ENCODE data around the gene GAN. TPM values are rescaled to one million over a fixed set of nuclear protein-coding genes. Genes with fewer than 3 reads are reported as not detected.

The GAN gene
- total and polyA plus RNA-seq, 9 donors = 1.1 to 11.5 (median 9.0) TPM

- H3K36me3 ChIP-seq = no peaks in the 10 kb centered on the region
- H3K27ac ChIP-seq = no peak overlapping the region
- TF ChIP-seq POLR2A (IDR thresholded peaks at IDR 0.05) = no peak
- TF ChIP-seq, protein P1, sequence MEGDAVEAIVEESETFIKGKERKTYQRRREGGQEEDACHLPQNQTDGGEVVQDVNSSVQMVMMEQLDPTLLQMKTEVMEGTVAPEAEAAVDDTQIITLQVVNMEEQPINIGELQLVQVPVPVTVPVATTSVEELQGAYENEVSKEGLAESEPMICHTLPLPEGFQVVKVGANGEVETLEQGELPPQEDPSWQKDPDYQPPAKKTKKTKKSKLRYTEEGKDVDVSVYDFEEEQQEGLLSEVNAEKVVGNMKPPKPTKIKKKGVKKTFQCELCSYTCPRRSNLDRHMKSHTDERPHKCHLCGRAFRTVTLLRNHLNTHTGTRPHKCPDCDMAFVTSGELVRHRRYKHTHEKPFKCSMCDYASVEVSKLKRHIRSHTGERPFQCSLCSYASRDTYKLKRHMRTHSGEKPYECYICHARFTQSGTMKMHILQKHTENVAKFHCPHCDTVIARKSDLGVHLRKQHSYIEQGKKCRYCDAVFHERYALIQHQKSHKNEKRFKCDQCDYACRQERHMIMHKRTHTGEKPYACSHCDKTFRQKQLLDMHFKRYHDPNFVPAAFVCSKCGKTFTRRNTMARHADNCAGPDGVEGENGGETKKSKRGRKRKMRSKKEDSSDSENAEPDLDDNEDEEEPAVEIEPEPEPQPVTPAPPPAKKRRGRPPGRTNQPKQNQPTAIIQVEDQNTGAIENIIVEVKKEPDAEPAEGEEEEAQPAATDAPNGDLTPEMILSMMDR (IDR thresholded peaks at IDR 0.05) = no peak
- no peak for TF ChIP-seq EP300 (IDR thresholded peaks at IDR 0.05)
- 90 to 95% (median 92%) methylated on average over 9 of the region's 9 CpGs for WGBS, 3 donors
- intact Hi-C loops (cut with DNase I) = no loop called here
- no peak for DNase-seq
- H3K4me3 ChIP-seq = no peak overlapping the region
- no peaks in the 10 kb centered on the region for H3K9me3 ChIP-seq
- no peaks in the 10 kb centered on the region for H3K27me3 ChIP-seq
- H3K4me1 ChIP-seq (ENCODE audit: insufficient read depth) = no peaks in the 10 kb centered on the region
Measured at GRCh38 chr16:81275795-81276194, 39.0 kb upstream of the GAN start.

DNA sequence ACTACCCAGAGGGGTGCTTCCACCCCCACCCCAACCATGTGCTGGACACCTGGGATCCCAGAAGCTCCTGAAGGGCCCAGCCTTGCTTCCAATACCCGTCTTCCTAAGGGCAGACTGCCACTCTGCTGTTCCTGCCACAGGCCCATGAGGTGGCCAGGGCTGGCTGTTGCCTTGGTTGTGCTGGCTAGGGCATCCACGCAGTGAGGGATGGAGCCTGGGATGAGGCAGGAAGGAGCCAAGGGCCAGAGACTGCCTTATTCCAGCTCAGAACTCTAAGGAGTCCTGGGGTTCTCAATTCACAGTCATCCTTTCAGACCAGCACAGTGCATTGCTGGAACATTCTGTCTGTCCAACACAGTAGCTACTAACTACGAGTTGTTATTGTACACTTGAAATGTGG, 38.4 kb upstream of the GAN start:
- Histone ChIP-seq H3K27me3 (no peaks in the 10 kb centered on the region), H3K9me3 (no peaks in the 10 kb centered on the region), H3K4me3 (no peak overlapping the region), H3K36me3 (no peaks in the 10 kb centered on the region), H3K27ac (no peak overlapping the region), H3K4me1 (ENCODE audit: insufficient read depth) (no peaks in the 10 kb centered on the region)
- 91 to 99% (median 93%) methylated on average over 3 of the region's 3 CpGs for WGBS, 3 donors
- DNase-seq = no peak
- intact Hi-C loops (cut with DNase I) = no loop called here
- TF ChIP-seq, protein P1 (IDR thresholded peaks at IDR 0.05) = no peak
- TF ChIP-seq EP300 (IDR thresholded peaks at IDR 0.05) = no peak

DNA sequence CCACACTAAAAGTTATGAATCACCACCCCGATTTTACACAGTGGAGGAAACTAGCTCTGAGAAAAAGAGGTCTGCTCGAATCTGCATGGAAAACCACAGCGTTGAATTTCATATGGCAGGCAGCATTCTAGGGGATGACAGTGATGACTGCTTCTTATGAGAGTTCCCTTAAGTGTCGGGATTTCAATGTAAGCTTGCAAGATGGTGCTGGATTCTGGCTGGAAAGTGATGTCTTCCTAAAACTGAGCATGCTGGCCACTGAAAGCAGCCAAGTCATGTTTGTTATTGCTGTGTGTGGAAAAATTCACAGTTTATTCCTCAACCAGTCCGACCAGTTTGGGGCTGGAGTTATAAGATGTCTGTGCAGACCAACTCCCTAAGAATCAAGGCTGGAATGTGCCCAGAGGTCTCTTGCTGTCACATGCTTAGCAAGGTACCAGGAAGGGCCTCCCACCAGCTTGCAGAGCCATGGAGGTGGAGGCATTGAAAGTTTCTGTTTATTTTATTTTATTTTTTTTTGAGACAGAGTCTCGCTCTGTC, 37.2 kb upstream of the GAN start:
- Histone ChIP-seq H3K27ac (no peak overlapping the region), H3K4me3 (no peak overlapping the region), H3K9me3 (no peaks in the 10 kb centered on the region), H3K36me3 (no peaks in the 10 kb centered on the region), H3K27me3 (no peaks in the 10 kb centered on the region), H3K4me1 (ENCODE audit: insufficient read depth) (no peaks in the 10 kb centered on the region)
- no peak for TF ChIP-seq EP300 (IDR thresholded peaks at IDR 0.05)
- TF ChIP-seq, protein P1 (IDR thresholded peaks at IDR 0.05) = no peak
- TF ChIP-seq POLR2A (IDR thresholded peaks at IDR 0.05) = no peak
- 79 to 83% (median 81%) methylated on average over 6 of the region's 6 CpGs for WGBS, 3 donors
- DNase-seq = no peak
- intact Hi-C loops (cut with DNase I) = no loop called here

GRCh38 chr16:81278526-81278925, 36.2 kb upstream of the GAN start:
- TF ChIP-seq, protein P1 (IDR thresholded peaks at IDR 0.05) = no peak
- no peak for TF ChIP-seq EP300 (IDR thresholded peaks at IDR 0.05)
- no peak for TF ChIP-seq POLR2A (IDR thresholded peaks at IDR 0.05)
- 94 to 96% (median 96%) methylated on average over 4 of the region's 4 CpGs for WGBS, 3 donors
- intact Hi-C loops (cut with DNase I) = no loop called here
- no peak overlapping the region for H3K27ac ChIP-seq
- H3K9me3 ChIP-seq = no peaks in the 10 kb centered on the region
- H3K27me3 ChIP-seq = no peaks in the 10 kb centered on the region
- no peaks in the 10 kb centered on the region for H3K4me1 ChIP-seq (ENCODE audit: insufficient read depth)
- no peak overlapping the region for H3K4me3 ChIP-seq
- no peak for DNase-seq
- H3K36me3 ChIP-seq = no peaks in the 10 kb centered on the region
